NCI-H69 (cell line): Measurements from ENCODE around the gene CYP2E1.
"Not testable (repeated sequence)": the region's sequence is repeated elsewhere in the genome, so short reads cannot be mapped to it uniquely, and the experiment has no call there.

Experiments
- DNase-seq: peaks from one replicate; lab custom pipeline; 2025; lab: John Stamatoyannopoulos, UW

The CYP2E1 gene

GRCh38 chr10:133572055-133572454, 44.9 kb downstream of the CYP2E1 start:
- not testable (repeated sequence) for DNase-seq

DNA sequence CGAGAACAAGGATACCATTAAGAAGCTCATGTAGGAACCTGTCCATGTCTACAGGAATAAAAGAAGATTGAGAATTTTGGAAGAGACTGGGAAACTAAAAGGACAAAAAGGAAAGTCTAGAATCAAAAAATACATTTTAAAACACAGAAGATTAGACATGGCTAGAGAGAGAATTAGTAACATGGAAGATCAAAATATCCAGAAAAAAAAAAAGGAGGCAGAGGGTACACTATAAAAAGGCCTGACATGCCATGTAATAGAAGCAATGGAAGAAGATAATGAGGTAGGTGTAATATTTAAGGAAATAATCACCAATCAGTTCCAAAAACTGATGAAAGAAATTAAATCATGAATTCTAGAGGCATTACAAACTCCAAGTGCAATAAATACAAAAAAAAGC, 46.3 kb downstream of the CYP2E1 start:
- not testable (repeated sequence) for DNase-seq

- DNase-seq = not testable (repeated sequence)
Measured at GRCh38 chr10:133577037-133577436, 49.9 kb downstream of the CYP2E1 start.
